Erythroblast (primary cell): Measurements from ENCODE around the gene TMEM267.
A peak's percentile ranks its signal among the peaks of the same experiment; 100 is the strongest.
"Not testable (repeated sequence)": the region's sequence is repeated elsewhere in the genome, so short reads cannot be mapped to it uniquely, and the experiment has no call there.

Source experiments
- DNase-seq, 2 experiments: peaks; one replicate each; lab custom pipeline; 2025; lab: John Stamatoyannopoulos, UW
- GATA1 ChIP-seq: IDR thresholded peaks from 2 replicates; pipeline ENCODE4 v1.6.1; 2011; ENCODE audit warnings: low read depth, mild to moderate bottlenecking, control low read depth, low read length, moderate library complexity
- POLR2A ChIP-seq: IDR thresholded peaks from 2 replicates; pipeline ENCODE4 v1.6.1; 2011; ENCODE audit warnings: mild to moderate bottlenecking, low read length

TMEM267 gene

DNA sequence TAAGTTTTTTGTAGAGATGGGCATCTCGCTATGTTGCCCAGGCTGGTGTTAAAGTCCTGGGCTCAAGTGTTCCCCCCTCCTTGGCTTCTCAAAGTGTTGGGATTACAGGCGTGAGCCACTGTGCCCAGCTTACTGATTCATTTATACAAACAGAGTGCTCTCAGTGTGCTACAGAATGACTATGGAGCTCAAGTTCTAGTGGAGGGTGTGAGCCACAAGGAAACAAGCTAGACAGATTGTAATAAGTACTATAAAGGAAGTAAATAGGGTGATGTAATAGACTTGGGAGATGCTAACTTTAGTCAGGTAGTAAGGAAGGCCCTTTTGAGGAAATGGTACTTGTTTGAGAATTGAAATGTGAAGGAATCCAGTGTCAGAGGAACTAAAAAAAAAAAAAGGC, 1.7 kb upstream of the TMEM267 start:
- TF ChIP-seq GATA1 = no peak
- no peak for TF ChIP-seq POLR2A
- DNase-seq = no peak

- DNase-seq = peak; percentile 89 to 92
- TF ChIP-seq POLR2A (peak; percentile 89), GATA1 (no peak)
These were observed 613 bp upstream of the TMEM267 start for GRCh38 chr5:43484106-43484849.

- peak; percentile 56 to 68 for DNase-seq
- TF ChIP-seq POLR2A (no peak), GATA1 (no peak)
These were observed 971 bp downstream of the TMEM267 start for GRCh38 chr5:43482490-43483297.

DNA sequence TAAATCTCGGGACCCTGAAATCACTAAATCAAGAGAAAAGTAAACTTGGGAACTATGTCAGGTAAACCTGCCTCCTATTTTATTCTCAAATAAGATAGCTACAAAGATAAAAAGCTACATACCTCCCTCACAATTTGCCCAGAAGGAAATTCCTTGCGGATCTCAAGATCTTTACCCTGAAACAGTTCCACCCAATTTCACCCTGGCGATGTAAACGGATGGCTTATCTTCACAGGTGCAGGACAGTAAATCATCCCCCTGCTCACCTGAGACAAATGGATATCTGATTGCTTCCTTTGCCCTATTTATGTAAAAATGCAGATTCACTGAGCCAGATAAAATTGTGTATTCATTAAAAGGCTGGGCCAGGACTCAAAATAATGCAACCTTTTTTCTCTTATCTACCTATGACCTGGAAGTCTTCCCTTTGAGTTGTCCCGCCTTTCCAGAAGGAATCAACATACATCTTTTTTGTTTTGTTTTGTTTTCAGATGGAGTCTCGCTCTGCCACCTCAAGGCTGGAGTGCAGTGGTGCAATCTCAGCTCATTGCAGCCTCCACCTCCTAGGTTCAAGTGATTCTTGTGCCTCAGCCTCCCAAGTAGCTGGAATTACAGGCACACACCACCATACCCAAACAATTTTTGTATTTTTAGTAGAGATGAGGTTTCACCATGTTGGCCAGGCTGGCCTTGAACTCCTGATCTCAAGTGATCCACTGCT, 13.8 kb downstream of the TMEM267 start:
- TF ChIP-seq GATA1 (no peak), POLR2A (no peak)
- DNase-seq = no peak

GRCh38 chr5:43467100-43467499, 16.6 kb downstream of the TMEM267 start:
- no peak for TF ChIP-seq GATA1
- no peak for TF ChIP-seq POLR2A
- no peak for DNase-seq

DNA sequence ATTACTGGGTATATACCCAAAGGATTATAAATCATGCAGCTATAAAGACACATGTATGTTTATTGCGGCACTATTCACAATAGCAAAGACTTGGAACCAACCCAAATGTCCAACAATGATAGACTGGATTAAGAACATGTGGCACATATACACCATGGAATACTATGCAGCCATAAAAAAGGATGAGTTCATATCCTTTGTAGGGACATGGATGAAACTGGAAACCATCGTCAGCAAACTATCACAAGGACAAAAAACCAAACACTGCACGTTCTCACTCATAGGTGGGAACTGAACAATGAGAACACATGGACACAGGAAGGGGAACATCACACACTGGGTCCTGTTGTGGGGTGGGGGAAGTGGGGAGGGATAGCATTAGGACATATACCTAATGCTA, 18.2 kb downstream of the TMEM267 start:
- not testable (repeated sequence) for DNase-seq

DNA sequence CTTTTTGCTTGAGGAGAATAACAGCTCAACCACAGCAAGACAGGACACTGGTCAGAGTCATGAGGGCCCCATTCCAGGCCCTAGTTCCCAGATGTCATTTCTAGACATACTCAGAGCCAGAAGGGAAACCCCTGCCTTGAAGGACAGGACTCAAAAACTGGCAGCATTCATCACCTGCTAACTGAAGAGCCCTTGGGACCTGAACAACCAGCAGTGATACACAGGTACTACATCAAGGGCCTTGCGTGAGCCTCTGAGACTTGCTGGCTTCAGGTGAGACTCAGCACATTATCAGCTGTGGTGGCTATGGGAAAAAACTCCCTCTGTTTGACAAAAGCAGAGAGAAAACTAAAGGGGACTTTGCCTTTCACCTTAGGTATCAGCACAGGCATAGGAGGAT, 22.6 kb downstream of the TMEM267 start:
- TF ChIP-seq POLR2A (no peak), GATA1 (no peak)
- DNase-seq = no peak

- TF ChIP-seq POLR2A (no peak), GATA1 (no peak)
These were observed 27.1 kb downstream of the TMEM267 start for GRCh38 chr5:43456556-43456955.

GRCh38 chr5:43441575-43441974, 42.1 kb downstream of the TMEM267 start:
- DNase-seq = not testable (repeated sequence)

More at GRCh38 chr5:43456556-43456955, 27.1 kb downstream of the TMEM267 start:
- no peak for DNase-seq

DNA sequence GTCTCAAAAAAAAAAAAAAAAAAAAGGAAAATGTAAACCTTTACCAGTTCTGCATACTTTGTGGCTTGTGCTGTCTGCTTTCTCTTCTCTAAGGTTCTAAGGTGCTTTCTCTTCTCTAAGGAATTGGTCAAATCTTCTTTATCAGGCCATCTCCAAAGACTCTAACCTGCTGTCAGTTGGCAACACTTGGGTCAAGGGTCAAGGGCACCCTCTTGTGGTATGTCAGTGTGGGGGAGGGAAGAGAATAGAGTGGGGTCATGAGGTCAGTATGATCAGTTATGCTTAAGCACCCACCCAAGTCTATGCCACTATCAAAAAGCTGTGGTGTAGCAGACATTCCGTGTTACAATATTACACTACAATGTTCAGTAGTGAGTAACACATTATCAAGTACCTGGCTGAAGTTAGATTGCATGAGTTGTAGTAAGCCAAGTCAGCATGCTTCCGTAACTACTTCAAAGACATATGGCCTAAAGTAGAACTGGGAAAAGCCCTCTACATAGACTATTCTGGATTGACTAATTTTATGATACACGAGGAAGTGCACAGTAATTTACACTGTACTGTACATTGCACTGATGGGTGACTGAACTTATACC, 46.5 kb downstream of the TMEM267 start:
- DNase-seq = peak; percentile 10 to 16
- TF ChIP-seq POLR2A (no peak), GATA1 (no peak)

GRCh38 chr5:43433382-43433781, 50.3 kb downstream of the TMEM267 start:
- no peak for TF ChIP-seq POLR2A
- no peak for TF ChIP-seq GATA1
- DNase-seq = no peak

GRCh38 chr5:43432486-43433375, 50.9 kb downstream of the TMEM267 start:
- no peak for TF ChIP-seq POLR2A

GRCh38 chr5:43429706-43430105, 54.0 kb downstream of the TMEM267 start:
- DNase-seq = no peak
- TF ChIP-seq GATA1 (no peak), POLR2A (no peak)

More at GRCh38 chr5:43432486-43433375, 50.9 kb downstream of the TMEM267 start:
- no peak for DNase-seq
